HepG2 (cell line): ENCODE data around the gene AMIGO2. TPM values are rescaled to one million over a fixed set of nuclear protein-coding genes. Genes with fewer than 3 reads are reported as not detected.

Source experiments
- ATAC-seq: fragments of 200-7000 bp; cut with Tn5 transposase; 3 replicates; pipeline ENCODE4 v1.9.1; 2020; ENCODE audit warnings: mild to moderate bottlenecking, moderate library complexity
- BruUV-seq: library from RNA; stranded (reverse); fragments of 400-500 nt; replicated peaks from 2 replicates; lab custom pipeline; 2021; lab: Mats Ljungman, UMichigan
- CTCF ChIA-PET: fragments of 300-600 bp; formaldehyde crosslinking; extraction: SDS; loops from one replicate; lab custom pipeline; 2021; ENCODE audit warnings: low total read pairs, inconsistent platforms, low intra/inter-chr PET ratio; lab: Yijun Ruan, JAX
- POLR2A ChIA-PET: fragments of 350-600 bp; sonication (Branson Sonifier 250); formaldehyde crosslinking; loops from one replicate; lab custom pipeline; 2020; ENCODE audit warnings: antibody characterized with exemption, inconsistent platforms; lab: Yijun Ruan, JAX
- DNase-seq: peaks from one replicate; pipeline ENCODE4 v3.0.0-alpha.2; 2015; ENCODE audit warnings: low spot score
- FAIRE-seq: peaks from 3 replicates; lab custom pipeline; 2011; peaks lifted over from hg19 to GRCh38; lab: Jason Lieb, UNC
- H2AFZ ChIP-seq: one replicate; pipeline ENCODE4 v1.6.1; 2011; ENCODE audit warnings: low read length, inconsistent platforms
- H3K27ac ChIP-seq: fragments of 300-600 bp; 3 replicates; pipeline ENCODE4 v1.8.0; 2011; ENCODE audit warnings: mixed run types, mild to moderate bottlenecking, mixed read lengths, low read length, inconsistent platforms; ENCODE audit not compliant: insufficient read depth; ENCODE audit errors: extremely low read length
- H3K27me3 ChIP-seq, 2 experiments: fragments of 200-600 bp in 1 of 2; 2 replicates in 1 of 2; 3 replicates in 1 of 2; pipeline versions ENCODE4 v1.6.0 to v1.8.0; 2011; ENCODE audit warnings: low read length in 2 of 2, mild to moderate bottlenecking in 2 of 2, moderate library complexity in 2 of 2, inconsistent platforms in 1 of 2; ENCODE audit not compliant: insufficient read depth in 2 of 2, control insufficient read depth in 1 of 2
- H3K36me3 ChIP-seq, 2 experiments: fragments of 200-600 bp in 1 of 2; replicated peaks in 1 of 2; 2 replicates in 1 of 2; 3 replicates in 1 of 2; pipeline versions ENCODE4 v1.5.1 to v1.8.0; 2011; ENCODE audit warnings: low read length in 2 of 2, inconsistent platforms in 1 of 2; ENCODE audit not compliant: insufficient read depth in 2 of 2, control insufficient read depth in 1 of 2
- H3K4me1 ChIP-seq: 2 replicates; pipeline ENCODE4 v1.5.1; 2012; ENCODE audit warnings: low read length, inconsistent platforms; ENCODE audit not compliant: insufficient read depth
- H3K4me2 ChIP-seq: 2 replicates; pipeline ENCODE4 v1.6.0; 2011; ENCODE audit warnings: low read depth, low read length, inconsistent platforms
- H3K4me3 ChIP-seq, 3 experiments: fragments of 200-600 bp in 1 of 3; sonication (generic), shearing (Covaris generic) in 1 of 3; replicated peaks in 1 of 3; 2 replicates each; pipeline ENCODE4 v1.5.1; 2011 to 2016; ENCODE audit warnings: low read length in 3 of 3, inconsistent platforms in 2 of 3, low read depth in 2 of 3, mild to moderate bottlenecking in 2 of 3, control low read depth in 1 of 3, mixed read lengths in 1 of 3; ENCODE audit not compliant: insufficient read depth in 1 of 3
- H3K79me2 ChIP-seq: one replicate; pipeline ENCODE4 v1.6.1; 2011; ENCODE audit warnings: low read length, inconsistent platforms; ENCODE audit not compliant: insufficient read depth
- H3K9ac ChIP-seq: 2 replicates; pipeline ENCODE4 v1.6.0; 2011; ENCODE audit warnings: mild to moderate bottlenecking, low read depth, low read length, inconsistent platforms; ENCODE audit not compliant: insufficient read depth
- H3K9me3 ChIP-seq: 2 replicates; pipeline ENCODE4 v1.5.1; 2012; ENCODE audit warnings: mild to moderate bottlenecking, low read length
- H4K20me1 ChIP-seq: 2 replicates; pipeline ENCODE4 v1.6.0; 2011; ENCODE audit warnings: inconsistent platforms, mild to moderate bottlenecking, low read length, moderate library complexity; ENCODE audit not compliant: insufficient read depth
- HCFC1 ChIP-seq: fragments of 150-350 bp; IDR thresholded peaks from 2 replicates; pipeline ENCODE4 v1.6.1; 2014; ENCODE audit warnings: low read depth, low read length
- HOXD1 ChIP-seq: sonication (generic); formaldehyde crosslinking; IDR thresholded peaks from 2 replicates; pipeline ENCODE4 v1.5.0; 2020; ENCODE audit warnings: missing genetic modification reagents
- KAT2B ChIP-seq: fragments of 150-350 bp; IDR thresholded peaks from 2 replicates; pipeline ENCODE4 v1.6.1; 2014; ENCODE audit warnings: low read depth, low read length, borderline replicate concordance
- KMT2B ChIP-seq: IDR thresholded peaks from 2 replicates; pipeline ENCODE4 v1.6.1; 2016; ENCODE audit warnings: missing genetic modification reagents, missing compliant biosample characterization
- MXI1 ChIP-seq: IDR thresholded peaks from 3 replicates; pipeline ENCODE4 v1.6.1; 2012; ENCODE audit warnings: low read depth, low read length, inconsistent platforms, borderline replicate concordance
- MZF1 ChIP-seq: sonication (generic); formaldehyde crosslinking; IDR thresholded peaks from 2 replicates; pipeline ENCODE4 v1.8.1; 2023; ENCODE audit warnings: mild to moderate bottlenecking, missing genetic modification reagents, borderline replicate concordance
- NCOR1 ChIP-seq: fragments of 200-600 bp; sonication (generic); IDR thresholded peaks from 2 replicates; pipeline ENCODE4 v1.7.0; 2017; ENCODE audit warnings: antibody characterized with exemption, low read length, borderline replicate concordance
- POGZ ChIP-seq: sonication (generic); formaldehyde crosslinking; IDR thresholded peaks from 2 replicates; pipeline ENCODE4 v1.4.0; 2020; ENCODE audit warnings: mild to moderate bottlenecking, missing genetic modification reagents
- PRDM4 ChIP-seq: sonication (generic); formaldehyde crosslinking; IDR thresholded peaks from 2 replicates; pipeline ENCODE4 v1.9.0; 2021; ENCODE audit warnings: missing genetic modification reagents, borderline replicate concordance
- RNF219 ChIP-seq: sonication (generic); formaldehyde crosslinking; IDR thresholded peaks from 2 replicates; pipeline ENCODE4 v1.5.0; 2020; ENCODE audit warnings: mild to moderate bottlenecking, missing genetic modification reagents
- STAG1 ChIP-seq: sonication (generic); formaldehyde crosslinking; IDR thresholded peaks from 2 replicates; pipeline ENCODE4 v1.4.0; 2020; ENCODE audit warnings: missing genetic modification reagents
- THAP9 ChIP-seq: sonication (generic); formaldehyde crosslinking; IDR thresholded peaks from 2 replicates; pipeline ENCODE4; 2020; ENCODE audit warnings: missing genetic modification reagents, mild to moderate bottlenecking, borderline replicate concordance
- ZBTB3 ChIP-seq: sonication (generic); formaldehyde crosslinking; IDR thresholded peaks from 2 replicates; pipeline ENCODE4 v1.4.0; 2020; ENCODE audit warnings: low read depth, mild to moderate bottlenecking, moderate library complexity, missing genetic modification reagents, borderline replicate concordance
- ZNF205 ChIP-seq: IDR thresholded peaks from 2 replicates; pipeline ENCODE4 v1.6.1; 2018; ENCODE audit warnings: missing biosample characterization, missing genetic modification reagents
- ZNF619 ChIP-seq: sonication (generic); formaldehyde crosslinking; IDR thresholded peaks from 2 replicates; pipeline ENCODE4 v1.4.0; 2020; ENCODE audit warnings: mild to moderate bottlenecking, missing genetic modification reagents
- ZNF775 ChIP-seq: sonication (generic); formaldehyde crosslinking; IDR thresholded peaks from 2 replicates; pipeline ENCODE4 v1.4.0; 2020; ENCODE audit warnings: missing genetic modification reagents, mild to moderate bottlenecking, moderate library complexity, borderline replicate concordance
- ZZZ3 ChIP-seq: sonication (generic); formaldehyde crosslinking; IDR thresholded peaks from 2 replicates; pipeline ENCODE4 v1.4.0; 2020; ENCODE audit warnings: missing genetic modification reagents, mild to moderate bottlenecking, borderline replicate concordance
- WGBS: methylation state at CpG from one replicate; pipeline ENCODE4 v1.1.6; 2017; ENCODE audit warnings: low lambda C conversion rate; 5-methylcytosine and 5-hydroxymethylcytosine counted together
- in situ Hi-C: cut with HindIII; loops from 2 replicates; pipeline ENCODE4 v1.10.0; 2017; ENCODE audit warnings: low pct_unique_long_range_greater_than_20kb; ENCODE audit not compliant: extremely low pct_ligation_motif_present
- intact Hi-C: fragments of 100-400 bp; cut with micrococcal nuclease; formaldehyde crosslinking; loops from one replicate; pipeline ENCODE4 v1.10.0; 2022; ENCODE audit not compliant: unreplicated experiment
- polyA plus RNA-seq, 8 experiments: library from polyadenylated mRNA; depleted of rRNA in 3 of 8; stranded (reverse) in 7 of 8; unstranded in 1 of 8; fragments of >200 nt; fragmentation: Illumina TruSeq in 4 of 8; extraction: Trizol in 4 of 8; gene quantifications; 2 replicates each; pipeline versions ENCODE4 v1.2.1 to v1.2.3, GENCODE V29; 2011 to 2016; ENCODE audit warnings: low read depth in 4 of 8, missing spikeins in 1 of 8, mixed read lengths in 1 of 8; ENCODE audit not compliant: insufficient read depth in 1 of 8
- total RNA-seq, 5 experiments: library from RNA; depleted of rRNA; stranded (reverse); fragments of >200 nt; fragmentation: Illumina TruSeq; extraction: Trizol; gene quantifications; 2 replicates each; pipeline ENCODE4 v1.2.3, GENCODE V29; 2016; ENCODE audit warnings: low read depth in 1 of 5
- TF ChIP-seq, protein P1 (sequence below): sonication (generic); formaldehyde crosslinking; IDR thresholded peaks from 2 replicates; pipeline ENCODE4 v1.4.0; 2020; ENCODE audit warnings: missing genetic modification reagents

AMIGO2 gene
- total and polyA plus RNA-seq, 2 of the 13 experiments (the other 11 are each of a cell fraction or from before 2014, with no cell fraction given): not detected

GRCh38 chr12:47111854-47112253 is 32.1 kb upstream of the AMIGO2 start:
- no TSS peak for BruUV-seq
- in situ Hi-C loops: no loop called here
- DNase-seq: no peak
- ATAC-seq: no peak
- H3K4me1 ChIP-seq: no peaks in the 10 kb centered on the region
- H3K27me3 ChIP-seq: peaks cover 0 to 7% of the 10 kb centered on the region in 2 experiments; a peak in 2 of 5 replicates
- H3K36me3 ChIP-seq: no peaks in the 10 kb centered on the region
- H3K79me2 ChIP-seq: no peaks in the 10 kb centered on the region
- H2AFZ ChIP-seq: no peak overlapping the region
- intact Hi-C loops: no loop called here
- no peak overlapping the region for H3K4me3 ChIP-seq
- H3K4me2 ChIP-seq: no peak overlapping the region
- WGBS: 24% methylated on average over 6 of the region's 6 CpGs
- no peak overlapping the region for H3K27ac ChIP-seq
- POLR2A ChIA-PET: no interaction called here
- no peaks in the 10 kb centered on the region for H4K20me1 ChIP-seq
- CTCF ChIA-PET: no interaction called here
- H3K9me3 ChIP-seq: no peaks in the 10 kb centered on the region
- H3K9ac ChIP-seq: no peak overlapping the region
- FAIRE-seq: no peak
- TF ChIP-seq ZNF775 (CRISPR knock-in tag) (no peak), KAT2B (no peak), POGZ (no peak), ZNF619 (no peak), MZF1 (CRISPR knock-in tag) (no peak), THAP9 (CRISPR knock-in tag) (no peak), ZNF205 (CRISPR knock-in tag) (no peak), KMT2B (CRISPR knock-in tag) (no peak), RNF219 (CRISPR knock-in tag) (no peak), HCFC1 (no peak), ZBTB3 (CRISPR knock-in tag) (no peak), HOXD1 (CRISPR knock-in tag) (no peak), MXI1 (no peak), PRDM4 (CRISPR knock-in tag) (no peak), ZZZ3 (CRISPR knock-in tag) (no peak), NCOR1 (no peak), STAG1 (CRISPR knock-in tag) (no peak)
- TF ChIP-seq, protein P1, sequence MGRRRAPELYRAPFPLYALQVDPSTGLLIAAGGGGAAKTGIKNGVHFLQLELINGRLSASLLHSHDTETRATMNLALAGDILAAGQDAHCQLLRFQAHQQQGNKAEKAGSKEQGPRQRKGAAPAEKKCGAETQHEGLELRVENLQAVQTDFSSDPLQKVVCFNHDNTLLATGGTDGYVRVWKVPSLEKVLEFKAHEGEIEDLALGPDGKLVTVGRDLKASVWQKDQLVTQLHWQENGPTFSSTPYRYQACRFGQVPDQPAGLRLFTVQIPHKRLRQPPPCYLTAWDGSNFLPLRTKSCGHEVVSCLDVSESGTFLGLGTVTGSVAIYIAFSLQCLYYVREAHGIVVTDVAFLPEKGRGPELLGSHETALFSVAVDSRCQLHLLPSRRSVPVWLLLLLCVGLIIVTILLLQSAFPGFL: no peak
